Right lobe of liver (tissue), 4 donors: ENCODE data around the gene CENPW.

ENCODE experiments used
- POLR2A ChIP-seq: fragments of 450-650 bp; IDR thresholded peaks from one replicate; pipeline ENCODE4 v1.6.1; 2017; ENCODE audit warnings: antibody characterized with exemption, mild to moderate bottlenecking
- TF ChIP-seq, protein P1 (sequence below), 4 donors: fragments of 200-600 bp in 3 of 4; fragments of 450-650 bp in 1 of 4; IDR thresholded peaks; one replicate each; pipeline versions ENCODE4 v1.5.1 to v1.8.0; 2016 to 2022; ENCODE audit warnings: antibody characterized with exemption in 4 of 4, mild to moderate bottlenecking in 2 of 4
- donor health status: DM: no; HTN: no; CAD: no.
- donor health status: DM: no; HTN: no; CAD: no.
- donor health status: DM: no; HTN: yes; CAD: no.

DNA sequence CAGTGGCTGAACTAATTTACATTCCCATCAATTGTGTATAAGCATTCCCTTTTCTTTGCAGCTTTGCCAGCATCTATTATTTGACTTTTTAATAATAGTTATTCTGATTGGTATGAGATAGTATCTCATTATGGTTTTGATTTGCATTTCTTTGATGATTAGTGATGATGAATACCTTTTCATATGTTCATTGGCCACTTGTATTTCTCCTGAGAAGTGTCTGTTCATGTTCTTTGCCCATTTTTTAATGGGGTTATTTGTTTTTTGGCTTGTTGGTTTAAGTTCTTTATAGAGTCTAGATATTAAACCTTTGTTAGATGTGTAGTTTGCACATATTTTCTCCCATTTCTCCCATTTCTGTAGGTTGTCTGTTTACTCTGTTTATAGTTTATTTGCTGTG lies 16.6 kb downstream of the CENPW start:
- TF ChIP-seq, protein P1, sequence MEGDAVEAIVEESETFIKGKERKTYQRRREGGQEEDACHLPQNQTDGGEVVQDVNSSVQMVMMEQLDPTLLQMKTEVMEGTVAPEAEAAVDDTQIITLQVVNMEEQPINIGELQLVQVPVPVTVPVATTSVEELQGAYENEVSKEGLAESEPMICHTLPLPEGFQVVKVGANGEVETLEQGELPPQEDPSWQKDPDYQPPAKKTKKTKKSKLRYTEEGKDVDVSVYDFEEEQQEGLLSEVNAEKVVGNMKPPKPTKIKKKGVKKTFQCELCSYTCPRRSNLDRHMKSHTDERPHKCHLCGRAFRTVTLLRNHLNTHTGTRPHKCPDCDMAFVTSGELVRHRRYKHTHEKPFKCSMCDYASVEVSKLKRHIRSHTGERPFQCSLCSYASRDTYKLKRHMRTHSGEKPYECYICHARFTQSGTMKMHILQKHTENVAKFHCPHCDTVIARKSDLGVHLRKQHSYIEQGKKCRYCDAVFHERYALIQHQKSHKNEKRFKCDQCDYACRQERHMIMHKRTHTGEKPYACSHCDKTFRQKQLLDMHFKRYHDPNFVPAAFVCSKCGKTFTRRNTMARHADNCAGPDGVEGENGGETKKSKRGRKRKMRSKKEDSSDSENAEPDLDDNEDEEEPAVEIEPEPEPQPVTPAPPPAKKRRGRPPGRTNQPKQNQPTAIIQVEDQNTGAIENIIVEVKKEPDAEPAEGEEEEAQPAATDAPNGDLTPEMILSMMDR (IDR thresholded peaks at IDR 0.05): no peak
- no peak for TF ChIP-seq POLR2A
